HG02970 (cell line): Measurements from ENCODE around the gene ST6GAL1.
A peak's percentile ranks its signal among the peaks of the same experiment; 100 is the strongest.
"Not testable (repeated sequence)": the region's sequence is repeated elsewhere in the genome, so short reads cannot be mapped to it uniquely, and the experiment has no call there.

ENCODE experiments used
- ATAC-seq: cut with Tn5 transposase; IDR thresholded peaks from one replicate; pipeline ENCODE4 v1.9.1; 2021; ENCODE audit warnings: mild to moderate bottlenecking, moderate library complexity, moderate number of reproducible peaks; ENCODE audit not compliant: unreplicated experiment, low FRiP score

Gene ST6GAL1

GRCh38 chr3:186991470-186991869 lies 61.1 kb downstream of the ST6GAL1 start:
- no peak for ATAC-seq

GRCh38 chr3:186992096-186992495 lies 61.8 kb downstream of the ST6GAL1 start:
- ATAC-seq, result not testable (repeated sequence)

- ATAC-seq, result no peak
Measured at GRCh38 chr3:186993210-186993782, 63.0 kb downstream of the ST6GAL1 start.

GRCh38 chr3:186994000-186994955 lies 64.0 kb downstream of the ST6GAL1 start:
- no peak for ATAC-seq

GRCh38 chr3:186996356-186996755 lies 66.0 kb downstream of the ST6GAL1 start:
- ATAC-seq, result no peak

DNA sequence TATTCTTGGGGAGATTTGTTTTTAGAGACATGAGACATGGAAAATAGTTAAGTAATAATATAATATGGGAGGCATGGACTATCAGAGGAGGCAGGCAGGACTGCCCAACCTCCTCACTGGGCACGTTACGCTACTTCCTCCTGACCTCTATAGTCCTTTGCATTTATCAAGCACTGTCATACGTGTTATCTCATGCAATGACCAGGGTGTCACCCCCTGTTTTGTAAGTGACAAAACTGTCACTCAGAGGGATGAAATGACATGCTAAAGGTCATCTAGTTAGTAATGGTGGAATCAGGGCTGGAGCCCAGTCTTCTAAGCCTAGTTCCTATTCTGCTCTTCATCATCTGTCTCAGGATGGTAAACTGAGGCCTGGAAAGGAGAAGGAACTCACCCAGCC lies 66.7 kb downstream of the ST6GAL1 start:
- no peak for ATAC-seq

DNA sequence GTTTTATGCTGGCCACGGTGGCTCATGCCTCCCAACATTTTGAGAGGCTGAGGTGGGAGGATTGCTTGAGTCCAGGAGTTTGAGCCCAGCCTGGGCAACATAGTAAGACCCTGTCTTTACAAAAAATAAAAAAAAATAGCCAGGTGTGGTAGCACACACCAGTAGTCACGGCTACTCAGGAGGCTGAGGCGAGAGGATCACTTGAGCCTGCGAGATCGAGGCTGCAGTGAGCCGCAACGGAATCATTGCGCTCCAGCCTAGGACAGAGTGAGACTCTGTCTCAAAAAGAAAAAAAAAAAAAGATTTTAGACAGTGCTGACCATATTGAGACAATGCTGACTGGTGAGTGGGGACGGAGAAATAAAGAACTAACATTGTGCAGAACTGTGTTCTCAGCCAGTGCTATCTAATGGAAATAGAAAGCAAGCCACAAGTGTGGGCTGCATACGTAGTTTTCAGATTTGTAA lies 67.2 kb downstream of the ST6GAL1 start:
- ATAC-seq, result no peak

- no peak for ATAC-seq
Measured at GRCh38 chr3:186998937-186999368, 68.6 kb downstream of the ST6GAL1 start.

GRCh38 chr3:187000711-187001151 lies 70.4 kb downstream of the ST6GAL1 start:
- ATAC-seq, result peak; percentile 66

GRCh38 chr3:187002915-187003314 lies 72.6 kb downstream of the ST6GAL1 start:
- no peak for ATAC-seq

GRCh38 chr3:187005827-187006481 lies 75.6 kb downstream of the ST6GAL1 start:
- ATAC-seq, result no peak

- ATAC-seq, result no peak
Measured at GRCh38 chr3:187006864-187007630, 76.7 kb downstream of the ST6GAL1 start.

GRCh38 chr3:187010382-187010781 lies 80.1 kb downstream of the ST6GAL1 start:
- ATAC-seq, result not testable (repeated sequence)

DNA sequence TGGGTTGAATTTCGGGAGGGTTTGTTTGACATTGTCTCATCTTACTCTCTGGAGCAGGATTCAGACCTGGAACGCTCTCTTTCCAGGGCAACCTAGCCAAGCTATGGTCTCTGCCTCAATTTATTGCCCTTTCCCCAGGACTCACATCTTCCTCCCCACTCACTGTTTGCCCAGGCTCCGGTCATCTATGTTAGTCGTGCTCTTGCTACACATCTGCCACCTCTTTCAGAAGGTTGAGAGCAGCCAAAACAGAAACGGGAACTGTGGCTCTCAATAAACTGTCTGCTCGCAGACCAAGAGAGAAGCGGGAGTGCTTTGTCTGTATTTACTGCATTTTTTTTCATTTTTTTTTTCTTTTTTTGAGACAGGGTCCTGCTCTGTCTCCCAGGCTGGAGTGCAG lies 81.6 kb downstream of the ST6GAL1 start:
- ATAC-seq, result no peak

DNA sequence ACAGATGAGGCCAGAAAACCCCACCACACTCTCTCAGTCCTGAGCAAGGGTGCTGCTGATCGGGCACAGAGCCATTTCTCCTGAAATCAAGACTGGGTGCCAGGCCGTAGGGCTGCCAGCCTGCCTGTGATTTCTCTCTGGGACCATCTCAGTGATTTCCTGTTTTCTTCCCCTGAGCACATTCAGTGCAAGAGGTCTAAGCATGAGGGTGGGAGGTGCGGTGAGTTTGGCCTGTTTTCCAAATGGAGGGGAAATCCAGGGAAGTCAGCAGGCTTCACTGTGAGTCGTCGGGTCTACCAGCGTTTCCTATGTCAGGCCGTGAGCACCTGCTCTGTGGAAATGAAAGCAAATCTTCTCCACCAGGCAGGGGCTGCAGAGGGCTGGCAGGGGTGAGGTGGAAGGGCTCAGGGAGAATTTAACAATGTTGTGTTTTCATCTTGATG lies 82.3 kb downstream of the ST6GAL1 start:
- no peak for ATAC-seq

DNA sequence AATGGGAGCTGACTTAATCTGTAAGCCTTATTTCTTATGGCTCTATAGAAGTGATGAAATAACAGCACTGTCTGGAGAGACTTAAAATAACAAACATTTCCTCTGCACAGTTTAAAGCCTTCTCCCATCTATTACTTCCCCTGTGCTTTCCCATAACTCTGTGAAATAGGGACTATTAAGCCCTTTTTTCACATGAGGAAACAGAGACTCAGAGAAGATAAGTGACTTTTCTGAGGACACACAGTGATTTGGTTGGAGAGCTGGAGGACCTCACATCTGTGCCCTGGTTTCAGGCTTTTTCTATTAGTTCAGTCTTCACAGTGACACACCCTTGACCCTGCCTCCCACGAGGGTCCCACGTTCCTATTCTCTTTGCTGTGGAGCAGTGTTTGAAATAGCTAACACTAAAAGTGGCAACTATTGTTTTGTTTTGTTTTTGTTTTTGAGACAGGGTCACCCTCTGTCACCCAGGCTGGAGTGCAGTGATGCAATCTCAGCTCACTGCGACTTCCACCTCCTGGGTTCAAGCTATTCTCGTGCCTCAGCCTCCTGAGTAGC lies 82.9 kb downstream of the ST6GAL1 start:
- ATAC-seq, result no peak

DNA sequence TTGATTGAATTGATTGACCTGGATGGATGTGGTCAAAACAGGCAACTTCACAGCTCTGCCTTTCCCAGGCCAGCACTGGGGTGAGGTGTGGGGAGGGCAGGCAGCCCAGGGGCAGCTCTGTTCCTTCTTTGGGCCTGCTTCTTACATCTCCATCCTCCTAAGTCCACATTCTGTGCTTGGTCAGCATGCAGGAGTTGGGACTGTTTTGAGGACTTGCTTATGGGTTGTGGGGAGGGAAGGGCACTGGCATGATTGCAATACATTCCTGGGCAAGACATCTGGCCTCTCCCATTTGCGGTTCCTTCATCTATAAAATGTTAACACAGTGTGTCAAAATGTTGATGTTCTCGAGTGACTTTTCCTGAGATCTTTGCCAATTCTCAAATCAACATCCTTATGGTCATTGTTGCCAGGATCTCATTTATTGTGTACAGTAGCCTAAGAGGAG lies 84.1 kb downstream of the ST6GAL1 start:
- ATAC-seq, result no peak

- no peak for ATAC-seq
Measured at GRCh38 chr3:187015903-187016638, 85.7 kb downstream of the ST6GAL1 start.
